ENCODE results near the gene L1CAM. TPM values are rescaled to one million over a fixed set of nuclear protein-coding genes. Genes with fewer than 3 reads are reported as not detected.

L1CAM gene
- total and polyA plus RNA-seq, 9 of the 15 experiments (the other 6 are each of a cell fraction or from before 2014, with no cell fraction given), result 0.09 to 0.86 (median 0.26) TPM; not detected in 3

- no peak for TF ChIP-seq ZNF398 (CRISPR knock-in tag; IDR thresholded peaks at IDR 0.05)
- TF ChIP-seq ZMIZ1 (IDR thresholded peaks at IDR 0.05; ENCODE audit: low read depth in 2 of 2, low read length in 2 of 2), result peak in 1 of 2 experiments; percentile 99; a peak in 2 of 4 replicates
- TF ChIP-seq BRCA1 (IDR thresholded peaks at IDR 0.05), result no peak
- no peak for TF ChIP-seq BRCA1 (CRISPR knock-in tag; IDR thresholded peaks at IDR 0.05)
- TF ChIP-seq SMAD2 (IDR thresholded peaks at IDR 0.05; ENCODE audit: low read depth, low read length), result no peak
- no peak for TF ChIP-seq KDM2B (CRISPR knock-in tag; IDR thresholded peaks at IDR 0.05)
- no peak for TF ChIP-seq PHTF2 (CRISPR knock-in tag; IDR thresholded peaks at IDR 0.05)
- TF ChIP-seq ZNF408 (CRISPR knock-in tag; IDR thresholded peaks at IDR 0.05; ENCODE audit: low read depth), result no peak
- no peak for TF ChIP-seq ARID2 (IDR thresholded peaks at IDR 0.05)
- no peak for TF ChIP-seq ZNF507 (tag; conservative IDR thresholded peaks at IDR 0.05)
- no peak for TF ChIP-seq ZNF717 (CRISPR knock-in tag; IDR thresholded peaks at IDR 0.05)
- TF ChIP-seq POLR2AphosphoS5 (IDR thresholded peaks at IDR 0.05; ENCODE audit: control insufficient read depth, insufficient read depth, low read depth, low read length), result peak; percentile 97
- TF ChIP-seq ZBTB2 (IDR thresholded peaks at IDR 0.05), result no peak
- peak; percentile 60 for TF ChIP-seq CXXC5 (CRISPR knock-in tag; IDR thresholded peaks at IDR 0.05)
- no peak for TF ChIP-seq CTCF (IDR thresholded peaks at IDR 0.05 in 2 of 3, conservative IDR thresholded peaks at IDR 0.05 in 1 of 3; ENCODE audit: insufficient read depth in 2 of 3, low read depth in 1 of 3, low read length in 3 of 3)
- no peak for TF ChIP-seq PTRF (tag; IDR thresholded peaks at IDR 0.05)
- no peak for TF ChIP-seq THAP7 (CRISPR knock-in tag; IDR thresholded peaks at IDR 0.05)
- no peak for TF ChIP-seq ZFP36 (IDR thresholded peaks at IDR 0.05; ENCODE audit: low read depth, low read length, partially characterized antibody)
- no peak for TF ChIP-seq FOXK1 (CRISPR knock-in tag; IDR thresholded peaks at IDR 0.05; ENCODE audit: borderline replicate concordance)
- TF ChIP-seq BMI1 (IDR thresholded peaks at IDR 0.05; ENCODE audit: low read length), result no peak
- TF ChIP-seq KHSRP (IDR thresholded peaks at IDR 0.05), result peak; percentile 88
These were observed 11.9 kb upstream of the L1CAM start (continued) for GRCh38 chrX:153897899-153898298.

Measured in K562 (cell line).